Measurements from ENCODE around the gene REX1BD. TPM values are rescaled to one million over a fixed set of nuclear protein-coding genes. Genes with fewer than 3 reads are reported as not detected.

REX1BD gene
- total RNA-seq, 2 donors from 2014 or later, result 146 to 214 TPM

GRCh38 chr19:18557411-18558201, 31.0 kb upstream of the REX1BD start, which contains the start of gene KXD1:
Gene KXD1 (plus strand): TSS chr19:18557870. CDS start chr19:18562057, 4,187 bp downstream.
- H3K36me3 ChIP-seq (replicated peaks in 1 of 2; ENCODE audit: insufficient read depth in 1 of 2, low read depth in 2 of 2), result peaks cover 0 to under 1% of the 10 kb centered on the region in 2 donors
- peaks cover 15% of the 10 kb centered on the region for H3K4me1 ChIP-seq
- peak; percentile 98 to 99 (median 99) for DNase-seq
- peak; percentile 59 to 77 (median 67) for TF ChIP-seq POLR2A (IDR thresholded peaks at IDR 0.05)
- TF ChIP-seq CTCF (IDR thresholded peaks at IDR 0.05), result peak in 2 of 7 experiments; percentile 7 to 13
- ATAC-seq, result peak; percentile 100
- peak within 1 kb of the TSS; percentile 57 to 81 for H3K4me3 ChIP-seq
- no peaks in the 10 kb centered on the region for H3K27me3 ChIP-seq
- 1% methylated on average over 15 to 57 of the region's 58 CpGs for WGBS, 2 donors
- no peaks in the 10 kb centered on the region for H3K9me3 ChIP-seq
- intact Hi-C loops (cut with DNase I), result no loop called here
- peak within 1 kb of the TSS; percentile 79 to 96 (median 92) for H3K27ac ChIP-seq

GRCh38 chr19:18558202-18558555, 30.4 kb upstream of the REX1BD start:
- H3K9me3 ChIP-seq, result no peaks in the 10 kb centered on the region
- WGBS, 2 donors, result 5 to 10% methylated on average over 9 to 11 of the region's 11 CpGs
- peak overlapping the region; percentile 79 to 96 (median 92) for H3K27ac ChIP-seq
- no peaks in the 10 kb centered on the region for H3K27me3 ChIP-seq
- H3K36me3 ChIP-seq (replicated peaks in 1 of 2; ENCODE audit: insufficient read depth in 1 of 2, low read depth in 2 of 2), result peaks cover 0 to 2% of the 10 kb centered on the region in 2 donors
- ATAC-seq, result no peak
- intact Hi-C loops (cut with DNase I), result no loop called here
- H3K4me3 ChIP-seq, result peak overlapping the region; percentile 57 to 81
- no peak for TF ChIP-seq CTCF (IDR thresholded peaks at IDR 0.05)
- no peak for TF ChIP-seq POLR2A (IDR thresholded peaks at IDR 0.05)
- peaks cover 15% of the 10 kb centered on the region for H3K4me1 ChIP-seq
- no peak for DNase-seq

DNA sequence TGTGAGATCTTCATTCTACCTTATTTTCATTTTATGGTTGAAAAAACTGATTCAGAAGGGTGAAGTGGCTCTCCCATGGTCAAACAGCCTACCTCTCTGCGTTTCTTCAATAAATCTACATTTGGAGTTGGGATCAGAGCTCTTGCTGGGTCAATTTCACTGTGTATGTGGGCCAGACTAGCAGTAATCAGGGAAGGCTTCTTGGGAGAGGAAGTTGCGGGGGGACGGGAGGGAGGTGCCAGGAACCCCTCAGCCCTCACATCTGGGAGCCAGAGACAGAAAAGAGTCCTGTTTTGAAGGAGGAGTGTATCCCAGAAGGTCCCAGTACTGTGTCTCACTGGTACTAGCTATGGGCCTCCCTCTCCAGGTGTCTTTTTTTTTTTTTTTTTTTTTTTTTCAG, 30.0 kb upstream of the REX1BD start:
- H3K27ac ChIP-seq, result peak overlapping the region; percentile 79 to 96 (median 92)
- 31 to 48% methylated on average over 3 of the region's 3 CpGs for WGBS, 2 donors
- H3K4me1 ChIP-seq, result peaks cover 15% of the 10 kb centered on the region
- no peak overlapping the region for H3K4me3 ChIP-seq
- TF ChIP-seq POLR2A (IDR thresholded peaks at IDR 0.05) (no peak), CTCF (IDR thresholded peaks at IDR 0.05) (no peak)
- ATAC-seq (no peak), DNase-seq (no peak)
- intact Hi-C loops (cut with DNase I), result no loop called here
- H3K27me3 ChIP-seq, result no peaks in the 10 kb centered on the region
- peaks cover 0 to 5% of the 10 kb centered on the region in 2 donors for H3K36me3 ChIP-seq (replicated peaks in 1 of 2; ENCODE audit: insufficient read depth in 1 of 2, low read depth in 2 of 2)
- H3K9me3 ChIP-seq, result no peaks in the 10 kb centered on the region

- peaks cover 0 to 8% of the 10 kb centered on the region in 2 donors for H3K36me3 ChIP-seq (replicated peaks in 1 of 2; ENCODE audit: insufficient read depth in 1 of 2, low read depth in 2 of 2)
- ATAC-seq (no peak), DNase-seq (no peak)
- H3K9me3 ChIP-seq, result no peaks in the 10 kb centered on the region
- TF ChIP-seq POLR2A (IDR thresholded peaks at IDR 0.05) (no peak), CTCF (IDR thresholded peaks at IDR 0.05) (no peak)
- intact Hi-C loops (cut with DNase I), result loop anchor here (10.0 kb wide), 1 partner anchor 95 kb away; no protein-coding TSS in a partner anchor
- WGBS, 2 donors, result 62 to 66% methylated on average over 5 of the region's 5 CpGs
- peak overlapping the region in 2 of 4 donors; percentile 10 to 24 for H3K27ac ChIP-seq
- no peak overlapping the region for H3K4me3 ChIP-seq
- no peaks in the 10 kb centered on the region for H3K27me3 ChIP-seq
- peaks cover 15% of the 10 kb centered on the region for H3K4me1 ChIP-seq
Observed at GRCh38 chr19:18559685-18560084, 28.9 kb upstream of the REX1BD start.
